Measurements from ENCODE around the gene NME3.

DNA sequence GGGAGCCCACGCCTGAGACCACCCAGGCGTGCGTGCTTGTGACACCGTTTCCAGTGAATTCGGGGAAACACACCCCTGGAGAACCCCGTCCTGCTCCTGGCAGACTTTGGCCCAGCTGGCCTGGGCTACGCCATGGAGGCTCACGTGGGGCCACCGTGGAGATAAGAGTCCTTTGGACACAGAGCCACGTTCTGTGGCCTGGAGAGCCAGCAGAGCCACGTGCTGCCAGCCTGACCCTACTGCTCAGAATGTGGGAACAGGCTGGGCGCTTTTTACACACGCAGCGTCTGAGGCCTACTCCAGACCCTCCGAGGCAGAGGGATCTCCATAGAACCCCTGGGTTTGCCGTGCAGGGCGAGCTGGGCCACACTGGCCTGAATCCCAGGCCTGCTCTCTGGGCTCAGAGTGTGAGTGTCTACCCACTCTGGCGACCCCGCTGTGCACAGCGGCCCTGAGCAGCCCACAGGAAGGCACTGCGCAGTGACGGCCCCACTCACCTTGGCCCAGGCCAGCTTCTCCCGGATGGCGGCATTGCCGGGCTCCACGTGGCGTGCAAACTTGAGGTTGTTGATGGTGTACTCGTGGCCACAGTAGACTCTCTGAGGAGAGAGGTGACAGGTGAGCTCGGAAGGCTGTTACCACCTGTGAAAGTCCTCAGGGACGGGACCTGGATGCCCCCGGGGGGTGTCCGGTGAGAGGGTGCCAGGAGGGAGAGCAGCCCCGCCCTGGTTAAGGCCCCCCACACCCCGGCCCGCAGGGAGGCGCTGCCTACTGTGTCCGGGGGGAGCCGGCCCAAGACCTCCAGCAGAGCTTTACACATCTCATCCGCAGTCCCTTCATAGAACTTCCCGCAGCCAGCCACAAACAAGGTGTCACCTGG is 45.3 kb upstream of the NME3 start:
- TF ChIP-seq, protein P1, sequence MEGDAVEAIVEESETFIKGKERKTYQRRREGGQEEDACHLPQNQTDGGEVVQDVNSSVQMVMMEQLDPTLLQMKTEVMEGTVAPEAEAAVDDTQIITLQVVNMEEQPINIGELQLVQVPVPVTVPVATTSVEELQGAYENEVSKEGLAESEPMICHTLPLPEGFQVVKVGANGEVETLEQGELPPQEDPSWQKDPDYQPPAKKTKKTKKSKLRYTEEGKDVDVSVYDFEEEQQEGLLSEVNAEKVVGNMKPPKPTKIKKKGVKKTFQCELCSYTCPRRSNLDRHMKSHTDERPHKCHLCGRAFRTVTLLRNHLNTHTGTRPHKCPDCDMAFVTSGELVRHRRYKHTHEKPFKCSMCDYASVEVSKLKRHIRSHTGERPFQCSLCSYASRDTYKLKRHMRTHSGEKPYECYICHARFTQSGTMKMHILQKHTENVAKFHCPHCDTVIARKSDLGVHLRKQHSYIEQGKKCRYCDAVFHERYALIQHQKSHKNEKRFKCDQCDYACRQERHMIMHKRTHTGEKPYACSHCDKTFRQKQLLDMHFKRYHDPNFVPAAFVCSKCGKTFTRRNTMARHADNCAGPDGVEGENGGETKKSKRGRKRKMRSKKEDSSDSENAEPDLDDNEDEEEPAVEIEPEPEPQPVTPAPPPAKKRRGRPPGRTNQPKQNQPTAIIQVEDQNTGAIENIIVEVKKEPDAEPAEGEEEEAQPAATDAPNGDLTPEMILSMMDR (IDR thresholded peaks at IDR 0.05) = no peak
- TF ChIP-seq EP300 (IDR thresholded peaks at IDR 0.05) (no peak), POLR2A (IDR thresholded peaks at IDR 0.05) (no peak), POLR2AphosphoS5 (IDR thresholded peaks at IDR 0.05) (no peak)
